K562 (cell line): ENCODE measurements around the gene TJP3. TPM values are rescaled to one million over a fixed set of nuclear protein-coding genes. Genes with fewer than 3 reads are reported as not detected.

Experiments used
- CTBP1 ChIP-seq: fragments of 450-650 bp; IDR thresholded peaks from 2 replicates; pipeline ENCODE4 v1.6.1; 2016; ENCODE audit warnings: borderline replicate concordance
- ELK3 ChIP-seq: fragments of 450-650 bp; formaldehyde crosslinking; IDR thresholded peaks from 2 replicates; pipeline ENCODE4 v1.4.0; 2020; ENCODE audit warnings: mild to moderate bottlenecking
- ETV1 ChIP-seq: fragments of 450-650 bp; conservative IDR thresholded peaks from 2 replicates; pipeline ENCODE4 v1.6.1; 2016; ENCODE audit warnings: missing genetic modification characterization, control low read depth, low read depth, missing compliant biosample characterization
- HDAC6 ChIP-seq: IDR thresholded peaks from 2 replicates; pipeline ENCODE4 v1.6.1; 2012; ENCODE audit warnings: low read depth, mild to moderate bottlenecking, control low read depth, inconsistent platforms, low read length, moderate library complexity
- MCM5 ChIP-seq: fragments of 450-650 bp; IDR thresholded peaks from 2 replicates; pipeline ENCODE4 v1.6.1; 2016; ENCODE audit warnings: low read depth
- NR1H2 ChIP-seq: sonication (generic); formaldehyde crosslinking; IDR thresholded peaks from 2 replicates; pipeline ENCODE4 v1.4.0; 2020; ENCODE audit warnings: mild to moderate bottlenecking, missing genetic modification reagents
- RAD51 ChIP-seq: fragments of 450-650 bp; IDR thresholded peaks from 2 replicates; pipeline ENCODE4 v1.7.1; 2016; ENCODE audit warnings: low read depth, mild to moderate bottlenecking, borderline replicate concordance
- RCOR1 ChIP-seq, 2 experiments: IDR thresholded peaks; 2 replicates each; pipeline ENCODE4 v1.6.1; 2012; ENCODE audit warnings: low read depth in 2 of 2, low read length in 2 of 2, borderline replicate concordance in 1 of 2, improper control_type of control experiment in 1 of 2
- SIRT6 ChIP-seq: IDR thresholded peaks from one replicate; pipeline ENCODE4 v1.6.1; 2012; ENCODE audit warnings: low read depth, mild to moderate bottlenecking, control low read depth, inconsistent platforms, low read length, moderate library complexity
- SMARCE1 ChIP-seq: fragments of 450-650 bp; IDR thresholded peaks from 2 replicates; pipeline ENCODE4 v1.7.1; 2016; ENCODE audit warnings: mild to moderate bottlenecking
- ZBTB7A ChIP-seq: IDR thresholded peaks from 2 replicates; pipeline ENCODE4 v1.6.1; 2011; ENCODE audit warnings: low read depth, mild to moderate bottlenecking, low read length, moderate library complexity, borderline replicate concordance; ENCODE audit not compliant: control insufficient read depth
- ZNF124 ChIP-seq: sonication (generic); formaldehyde crosslinking; IDR thresholded peaks from 2 replicates; pipeline ENCODE4 v1.8.1; 2022; ENCODE audit warnings: missing genetic modification reagents
- ZNF316 ChIP-seq: fragments of 450-650 bp; IDR thresholded peaks from 2 replicates; pipeline ENCODE4 v1.6.1; 2016
- ZNF395 ChIP-seq: fragments of 200-800 bp; sonication (Bioruptor generic); IDR thresholded peaks from 2 replicates; pipeline ENCODE4 v1.6.1; 2017; ENCODE audit warnings: missing genetic modification characterization, missing compliant biosample characterization
- polyA plus RNA-seq, 8 experiments: library from polyadenylated mRNA; depleted of rRNA in 4 of 8; stranded (reverse) in 5 of 8; unstranded in 3 of 8; fragments of >200 nt; fragmentation: Nextera tagmentation in 2 of 8; fragmentation: Illumina TruSeq in 1 of 8; extraction: Ambion mirVana in 2 of 8; extraction: Trizol in 1 of 8; gene quantifications; 2 replicates each; pipeline versions ENCODE4 v1.2.1 to v1.2.3, GENCODE V29; 2011 to 2014; ENCODE audit warnings: inconsistent platforms in 1 of 8, missing spikeins in 1 of 8
- total RNA-seq, 7 experiments: library from RNA; depleted of rRNA in 6 of 7; stranded (reverse); fragments of >200 nt in 6 of 7; fragmentation: Illumina TruSeq in 2 of 7; extraction: Trizol in 2 of 7; gene quantifications; 2 replicates each; pipeline versions ENCODE4 v1.2.1 to v1.2.3, GENCODE V29; 2011 to 2021; ENCODE audit warnings: low replicate concordance in 1 of 7
- TF ChIP-seq, protein P1 (sequence below): fragments of 250-450 bp; sonication (Bioruptor Pico); IDR thresholded peaks from 2 replicates; pipeline ENCODE4 v1.4.0; 2020
- TF ChIP-seq, protein P2 (sequence below), 2 experiments: fragments of 150-350 bp in 1 of 2; IDR thresholded peaks; 2 replicates each; pipeline ENCODE4 v1.6.1; 2012 to 2016; ENCODE audit warnings: low read depth in 2 of 2, low read length in 2 of 2, mild to moderate bottlenecking in 1 of 2, moderate library complexity in 1 of 2

TJP3 gene
- total and polyA plus RNA-seq, 9 of the 15 experiments (the other 6 are each of a cell fraction or from before 2014, with no cell fraction given): 0.11 to 2.4 (median 0.57) TPM; not detected in 1

- no peak for TF ChIP-seq MCM5
- TF ChIP-seq ZBTB7A: 0 out of 2 replicates have a peak, but pooled peaks have one; percentile 10
- TF ChIP-seq RCOR1 (IDR thresholded peaks at IDR 0.05; ENCODE audit: borderline replicate concordance in 1 of 2, low read depth in 2 of 2, low read length in 2 of 2): no peak
- TF ChIP-seq ZNF316: peak; percentile 63
- TF ChIP-seq NR1H2 (CRISPR knock-in tag): no peak
- TF ChIP-seq, protein P1, sequence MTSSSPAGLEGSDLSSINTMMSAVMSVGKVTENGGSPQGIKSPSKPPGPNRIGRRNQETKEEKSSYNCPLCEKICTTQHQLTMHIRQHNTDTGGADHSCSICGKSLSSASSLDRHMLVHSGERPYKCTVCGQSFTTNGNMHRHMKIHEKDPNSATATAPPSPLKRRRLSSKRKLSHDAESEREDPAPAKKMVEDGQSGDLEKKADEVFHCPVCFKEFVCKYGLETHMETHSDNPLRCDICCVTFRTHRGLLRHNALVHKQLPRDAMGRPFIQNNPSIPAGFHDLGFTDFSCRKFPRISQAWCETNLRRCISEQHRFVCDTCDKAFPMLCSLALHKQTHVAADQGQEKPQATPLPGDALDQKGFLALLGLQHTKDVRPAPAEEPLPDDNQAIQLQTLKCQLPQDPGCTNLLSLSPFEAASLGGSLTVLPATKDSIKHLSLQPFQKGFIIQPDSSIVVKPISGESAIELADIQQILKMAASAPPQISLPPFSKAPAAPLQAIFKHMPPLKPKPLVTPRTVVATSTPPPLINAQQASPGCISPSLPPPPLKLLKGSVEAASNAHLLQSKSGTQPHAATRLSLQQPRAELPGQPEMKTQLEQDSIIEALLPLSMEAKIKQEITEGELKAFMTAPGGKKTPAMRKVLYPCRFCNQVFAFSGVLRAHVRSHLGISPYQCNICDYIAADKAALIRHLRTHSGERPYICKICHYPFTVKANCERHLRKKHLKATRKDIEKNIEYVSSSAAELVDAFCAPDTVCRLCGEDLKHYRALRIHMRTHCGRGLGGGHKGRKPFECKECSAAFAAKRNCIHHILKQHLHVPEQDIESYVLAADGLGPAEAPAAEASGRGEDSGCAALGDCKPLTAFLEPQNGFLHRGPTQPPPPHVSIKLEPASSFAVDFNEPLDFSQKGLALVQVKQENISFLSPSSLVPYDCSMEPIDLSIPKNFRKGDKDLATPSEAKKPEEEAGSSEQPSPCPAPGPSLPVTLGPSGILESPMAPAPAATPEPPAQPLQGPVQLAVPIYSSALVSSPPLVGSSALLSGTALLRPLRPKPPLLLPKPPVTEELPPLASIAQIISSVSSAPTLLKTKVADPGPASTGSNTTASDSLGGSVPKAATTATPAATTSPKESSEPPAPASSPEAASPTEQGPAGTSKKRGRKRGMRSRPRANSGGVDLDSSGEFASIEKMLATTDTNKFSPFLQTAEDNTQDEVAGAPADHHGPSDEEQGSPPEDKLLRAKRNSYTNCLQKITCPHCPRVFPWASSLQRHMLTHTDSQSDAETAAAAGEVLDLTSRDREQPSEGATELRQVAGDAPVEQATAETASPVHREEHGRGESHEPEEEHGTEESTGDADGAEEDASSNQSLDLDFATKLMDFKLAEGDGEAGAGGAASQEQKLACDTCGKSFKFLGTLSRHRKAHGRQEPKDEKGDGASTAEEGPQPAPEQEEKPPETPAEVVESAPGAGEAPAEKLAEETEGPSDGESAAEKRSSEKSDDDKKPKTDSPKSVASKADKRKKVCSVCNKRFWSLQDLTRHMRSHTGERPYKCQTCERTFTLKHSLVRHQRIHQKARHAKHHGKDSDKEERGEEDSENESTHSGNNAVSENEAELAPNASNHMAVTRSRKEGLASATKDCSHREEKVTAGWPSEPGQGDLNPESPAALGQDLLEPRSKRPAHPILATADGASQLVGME (CRISPR knock-in tag): no peak
- TF ChIP-seq, protein P2, sequence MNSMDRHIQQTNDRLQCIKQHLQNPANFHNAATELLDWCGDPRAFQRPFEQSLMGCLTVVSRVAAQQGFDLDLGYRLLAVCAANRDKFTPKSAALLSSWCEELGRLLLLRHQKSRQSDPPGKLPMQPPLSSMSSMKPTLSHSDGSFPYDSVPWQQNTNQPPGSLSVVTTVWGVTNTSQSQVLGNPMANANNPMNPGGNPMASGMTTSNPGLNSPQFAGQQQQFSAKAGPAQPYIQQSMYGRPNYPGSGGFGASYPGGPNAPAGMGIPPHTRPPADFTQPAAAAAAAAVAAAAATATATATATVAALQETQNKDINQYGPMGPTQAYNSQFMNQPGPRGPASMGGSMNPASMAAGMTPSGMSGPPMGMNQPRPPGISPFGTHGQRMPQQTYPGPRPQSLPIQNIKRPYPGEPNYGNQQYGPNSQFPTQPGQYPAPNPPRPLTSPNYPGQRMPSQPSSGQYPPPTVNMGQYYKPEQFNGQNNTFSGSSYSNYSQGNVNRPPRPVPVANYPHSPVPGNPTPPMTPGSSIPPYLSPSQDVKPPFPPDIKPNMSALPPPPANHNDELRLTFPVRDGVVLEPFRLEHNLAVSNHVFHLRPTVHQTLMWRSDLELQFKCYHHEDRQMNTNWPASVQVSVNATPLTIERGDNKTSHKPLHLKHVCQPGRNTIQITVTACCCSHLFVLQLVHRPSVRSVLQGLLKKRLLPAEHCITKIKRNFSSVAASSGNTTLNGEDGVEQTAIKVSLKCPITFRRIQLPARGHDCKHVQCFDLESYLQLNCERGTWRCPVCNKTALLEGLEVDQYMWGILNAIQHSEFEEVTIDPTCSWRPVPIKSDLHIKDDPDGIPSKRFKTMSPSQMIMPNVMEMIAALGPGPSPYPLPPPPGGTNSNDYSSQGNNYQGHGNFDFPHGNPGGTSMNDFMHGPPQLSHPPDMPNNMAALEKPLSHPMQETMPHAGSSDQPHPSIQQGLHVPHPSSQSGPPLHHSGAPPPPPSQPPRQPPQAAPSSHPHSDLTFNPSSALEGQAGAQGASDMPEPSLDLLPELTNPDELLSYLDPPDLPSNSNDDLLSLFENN (IDR thresholded peaks at IDR 0.05; ENCODE audit: low read depth in 2 of 2, low read length in 2 of 2): no peak
- TF ChIP-seq ETV1 (tag): no peak
- TF ChIP-seq ZNF124 (CRISPR knock-in tag): no peak
- no peak for TF ChIP-seq ZNF395 (CRISPR knock-in tag)
- TF ChIP-seq CTBP1: no peak
- no peak for TF ChIP-seq RAD51
- TF ChIP-seq SMARCE1: peak; percentile 37; the same call in 1 of the 2 replicates
- TF ChIP-seq SIRT6: no peak
- TF ChIP-seq HDAC6: no peak
- TF ChIP-seq ELK3: no peak
Measured at GRCh38 chr19:3736106-3736724, 28.0 kb downstream of the TJP3 start (continued).
